HG03196 (cell line): Measurements from ENCODE around the gene PROCA1.
"Not testable (repeated sequence)": the region's sequence is repeated elsewhere in the genome, so short reads cannot be mapped to it uniquely, and the experiment has no call there.

Source experiments
- ATAC-seq: cut with Tn5 transposase; IDR thresholded peaks from one replicate; pipeline ENCODE4 v1.9.1; 2021; ENCODE audit not compliant: unreplicated experiment

Gene PROCA1

DNA sequence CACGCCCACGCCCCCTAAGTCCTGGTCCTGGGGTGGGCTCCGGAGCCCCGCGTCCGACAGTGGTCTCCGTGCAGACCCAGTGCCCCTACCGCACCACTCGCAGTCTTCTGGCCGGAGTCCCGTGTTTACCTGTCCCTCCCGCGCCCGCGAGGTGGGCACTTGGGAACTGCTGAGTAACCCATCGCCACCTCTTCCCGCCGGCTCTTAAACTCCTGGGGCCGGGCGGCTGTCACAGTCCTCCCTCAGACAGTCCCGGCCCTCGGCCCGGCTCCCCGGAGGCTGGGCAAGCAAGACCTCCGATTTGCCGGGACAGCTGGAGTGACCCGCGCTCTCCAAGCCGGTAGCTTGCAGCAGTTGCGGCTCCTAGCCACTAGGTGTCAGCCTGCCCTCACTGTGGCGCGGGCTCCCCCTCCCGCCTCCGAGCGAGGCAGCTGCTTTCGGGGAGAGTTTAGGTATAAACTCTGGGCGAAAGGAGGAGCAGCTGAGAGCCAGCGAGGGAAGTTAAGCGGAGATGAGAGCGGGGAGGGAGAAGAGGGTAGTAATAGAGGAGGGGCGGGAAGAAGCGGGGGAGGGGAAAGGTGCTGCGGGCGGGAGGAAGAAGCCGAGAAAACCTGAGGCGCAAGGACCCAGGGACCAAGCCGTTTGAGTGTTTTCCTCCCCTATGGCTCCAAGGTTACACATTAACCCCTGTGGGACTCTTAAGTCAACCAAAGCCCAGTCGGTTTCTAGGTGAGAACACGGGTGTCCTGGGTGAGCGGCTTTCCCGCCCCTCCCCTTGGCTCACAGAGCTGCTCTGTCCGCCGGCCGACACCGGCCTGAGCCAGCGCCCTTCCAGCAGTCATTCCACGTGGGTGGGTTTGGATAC, 15.2 kb upstream of the PROCA1 start:
- peak; percentile 36 for ATAC-seq

DNA sequence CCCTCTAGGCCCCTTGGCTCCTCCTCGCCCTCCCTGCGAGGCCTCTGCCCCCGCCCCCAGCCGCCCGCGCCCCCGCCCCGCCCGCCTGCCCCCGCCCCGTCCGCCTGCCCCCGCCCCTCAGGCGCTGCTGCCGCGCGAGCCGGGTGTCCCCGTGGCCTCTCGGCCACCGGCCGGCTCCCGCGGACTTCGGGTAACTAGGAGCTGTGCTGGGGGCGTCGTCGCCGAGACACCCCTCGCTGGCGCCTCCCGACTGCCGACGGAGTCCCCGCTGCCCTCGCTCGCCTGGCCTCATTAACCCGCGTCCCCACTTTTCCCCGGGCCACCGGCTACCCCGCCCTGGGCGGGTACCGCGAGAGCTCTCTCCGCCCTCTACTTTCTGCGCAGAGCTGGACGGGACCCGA, 14.5 kb upstream of the PROCA1 start, which contains the start of gene TLCD1:
TLCD1 (minus strand) TSS at position 8 of the 401 bp plus-strand sequence. CDS start 136 bp downstream, outside the sequence.
- no peak for ATAC-seq

DNA sequence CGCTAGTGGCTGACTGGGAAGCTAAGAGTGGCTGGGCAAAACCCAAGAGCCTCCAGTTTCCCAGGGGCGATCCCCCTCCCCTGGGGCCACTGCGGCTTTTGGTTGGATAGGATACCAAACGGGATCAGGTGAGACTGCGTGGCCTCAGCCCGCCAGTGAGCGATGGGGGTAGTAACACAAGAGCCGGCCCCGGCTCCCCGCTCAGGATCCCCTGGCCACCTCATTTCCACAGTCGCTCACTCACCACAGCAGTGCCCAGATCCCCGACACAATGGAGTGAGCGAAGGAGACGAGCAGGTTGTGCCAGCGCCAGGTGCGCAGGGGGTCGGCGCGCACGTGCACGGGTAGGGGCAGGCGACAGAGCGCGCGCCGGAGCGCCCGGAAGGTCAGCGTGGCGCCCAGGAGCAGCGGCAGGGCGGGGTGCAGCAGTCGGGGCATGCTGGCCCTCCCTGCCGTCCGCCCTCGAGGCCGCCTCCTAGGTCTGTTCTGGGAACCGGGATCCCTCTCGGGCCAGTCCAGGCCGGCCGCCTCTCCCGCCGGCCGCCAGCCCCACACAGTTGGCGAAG, 14.1 kb upstream of the PROCA1 start:
- ATAC-seq: no peak

DNA sequence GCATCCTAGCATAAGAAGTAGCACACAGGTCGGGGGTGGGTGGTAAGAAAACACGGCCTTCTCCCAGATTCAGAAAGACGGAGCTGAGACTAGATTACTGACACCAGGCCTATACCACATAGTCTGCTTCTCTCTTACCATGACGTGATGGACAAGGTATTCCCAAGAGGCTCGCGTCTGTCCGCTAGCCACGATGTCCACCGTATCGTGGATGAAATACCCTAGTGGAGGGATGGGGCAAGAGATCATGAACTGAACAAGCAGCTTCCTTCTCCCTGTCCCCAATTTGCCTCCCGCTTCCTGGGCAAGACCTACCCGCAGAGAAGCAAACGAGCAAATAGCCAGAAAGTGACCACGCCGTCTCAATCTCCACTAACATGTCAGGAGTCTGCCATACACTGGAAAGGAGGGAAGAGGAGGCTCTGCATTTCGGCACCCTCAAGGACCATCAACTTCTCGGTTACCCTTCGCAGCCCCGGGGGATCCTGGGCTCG, 13.5 kb upstream of the PROCA1 start:
- ATAC-seq: no peak

DNA sequence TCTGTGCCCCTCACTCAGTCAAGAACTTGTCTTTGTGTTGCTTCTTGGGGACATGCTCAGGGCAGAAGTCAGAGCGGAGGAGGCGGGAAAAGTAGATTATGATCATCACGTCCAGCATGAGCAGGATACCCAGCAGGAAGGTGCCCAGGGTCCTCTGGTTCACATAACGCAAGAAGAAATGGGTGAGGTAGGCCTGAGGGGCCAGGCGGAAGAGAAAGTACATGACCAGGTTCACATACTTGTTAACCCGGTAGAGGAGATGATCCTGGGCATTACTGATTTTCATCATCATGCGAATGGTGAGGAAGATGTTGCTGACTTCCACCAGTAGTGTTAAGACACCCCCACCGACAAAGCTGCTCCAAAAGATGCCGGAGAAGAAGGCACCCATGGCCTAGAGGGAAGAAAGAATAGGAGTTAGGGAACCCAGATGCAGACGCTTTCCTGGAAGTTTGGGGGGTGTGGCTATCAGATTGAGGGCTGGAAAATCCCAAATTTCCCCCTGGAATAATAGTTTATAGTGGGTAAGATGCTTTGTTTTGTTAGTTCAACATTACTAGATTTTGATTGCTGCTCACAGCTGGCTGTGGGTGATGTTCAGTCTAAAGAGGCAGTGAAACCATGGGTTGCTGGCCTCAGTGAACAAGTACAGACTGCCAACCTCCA, 12.9 kb upstream of the PROCA1 start:
- ATAC-seq: no peak

DNA sequence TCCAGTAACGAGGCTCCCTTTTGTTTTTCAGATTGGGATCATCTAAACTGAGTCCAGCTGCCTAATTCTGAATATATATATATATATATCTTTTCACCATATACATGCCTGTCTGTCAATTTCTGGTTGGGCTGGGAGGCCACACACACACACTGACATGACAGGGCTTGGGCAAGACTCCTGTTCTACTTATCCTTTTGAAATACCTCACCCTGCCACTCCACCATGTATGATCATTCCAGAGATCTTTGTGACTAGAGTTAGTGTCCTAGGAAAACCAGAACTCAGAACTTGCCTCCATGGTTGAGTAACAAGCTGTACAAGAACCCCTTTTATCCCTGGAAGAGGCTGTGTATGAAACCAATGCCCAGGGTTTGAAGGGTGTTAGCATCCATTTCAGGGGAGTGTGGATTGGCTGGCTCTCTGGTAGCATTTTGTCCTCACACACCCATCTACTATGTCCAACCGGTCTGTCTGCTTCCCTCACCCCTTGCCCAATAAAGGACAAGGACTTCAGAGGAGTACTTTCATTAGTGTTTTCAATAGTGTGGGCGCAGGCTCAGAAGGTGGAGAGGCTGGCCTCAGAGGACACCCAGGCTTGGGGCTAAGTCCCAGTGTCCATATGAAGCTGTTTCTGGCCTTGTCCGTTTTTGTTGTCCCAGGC, 12.3 kb upstream of the PROCA1 start:
- not testable (repeated sequence) for ATAC-seq

DNA sequence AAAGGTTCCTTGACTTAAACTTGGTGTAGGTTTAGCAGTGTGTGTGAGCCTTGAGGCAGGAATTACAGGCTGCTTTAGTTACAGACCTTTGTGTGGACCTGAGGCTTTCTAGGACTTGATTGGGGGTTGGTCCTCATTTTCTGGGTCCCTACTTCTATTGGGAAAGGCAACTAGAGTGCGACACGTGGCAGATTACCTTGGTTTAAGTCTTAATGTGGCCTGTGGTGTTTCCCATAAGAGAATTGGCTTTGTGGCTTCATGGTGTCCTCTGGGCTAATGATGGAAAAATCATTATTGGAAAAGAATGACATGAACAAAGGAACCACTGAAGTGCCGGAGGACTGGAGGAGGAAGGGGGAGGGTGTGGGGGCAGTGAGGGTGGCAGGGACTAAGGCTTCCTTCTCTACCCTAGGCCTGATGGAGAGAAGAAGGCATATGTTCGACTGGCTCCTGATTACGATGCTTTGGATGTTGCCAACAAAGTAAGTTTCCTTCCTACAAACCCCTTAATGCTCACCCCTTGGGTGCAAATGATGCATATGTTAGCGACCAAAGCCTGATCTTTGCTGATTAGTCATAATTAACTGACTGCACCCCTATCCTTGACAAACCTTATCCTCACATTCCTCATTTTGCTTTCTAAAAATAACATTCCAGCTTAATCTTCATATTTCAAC, 11.6 kb upstream of the PROCA1 start:
- ATAC-seq: no peak

DNA sequence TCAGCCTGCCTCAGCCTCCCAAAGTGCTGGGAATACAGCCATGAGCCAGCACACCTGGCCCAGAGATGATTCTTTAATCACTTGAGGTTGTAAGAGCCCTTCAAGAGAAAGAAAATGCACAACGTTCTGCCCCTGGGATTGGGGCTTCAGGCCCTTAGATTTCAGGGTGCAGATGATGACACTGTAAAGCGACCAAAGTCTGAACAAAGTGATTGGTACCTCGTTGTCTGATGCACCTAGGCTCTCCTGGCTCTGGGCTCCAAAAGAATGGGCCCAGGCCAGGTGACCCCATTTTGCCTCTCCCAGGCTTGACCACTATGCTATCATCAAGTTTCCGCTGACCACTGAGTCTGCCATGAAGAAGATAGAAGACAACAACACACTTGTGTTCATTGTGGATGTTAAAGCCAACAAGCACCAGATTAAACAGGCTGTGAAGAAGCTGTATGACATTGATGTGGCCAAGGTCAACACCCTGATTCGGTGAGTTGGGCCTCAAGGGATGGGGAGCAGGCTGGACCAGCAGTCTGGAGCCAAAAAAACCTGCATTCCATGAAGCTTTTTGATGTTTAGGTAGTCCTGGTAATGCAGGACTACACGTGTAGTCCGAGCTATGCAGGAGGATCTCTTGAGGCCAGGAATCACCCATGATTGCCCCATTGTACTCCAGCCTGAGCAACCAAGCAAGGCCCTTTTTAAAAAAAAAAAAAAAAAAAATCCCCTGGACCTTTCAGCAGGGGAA, 10.9 kb upstream of the PROCA1 start:
- no peak for ATAC-seq

DNA sequence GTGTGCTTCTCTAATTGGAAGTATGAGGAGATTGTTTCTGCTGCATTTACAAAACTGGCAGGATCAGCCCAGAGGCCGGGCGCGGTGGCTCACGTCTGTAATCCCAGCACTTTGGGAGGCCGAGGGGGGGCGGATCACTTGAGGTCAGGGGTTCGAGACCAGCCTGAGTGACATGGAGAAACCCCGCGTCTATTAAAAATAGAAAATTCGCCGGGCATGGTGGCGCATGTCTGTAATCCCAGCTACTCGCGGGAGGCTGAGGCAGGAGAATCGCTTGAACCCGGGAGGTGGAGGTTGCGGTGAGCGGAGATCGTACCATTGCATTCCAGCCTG, 9.3 kb upstream of the PROCA1 start:
- not testable (repeated sequence) for ATAC-seq

DNA sequence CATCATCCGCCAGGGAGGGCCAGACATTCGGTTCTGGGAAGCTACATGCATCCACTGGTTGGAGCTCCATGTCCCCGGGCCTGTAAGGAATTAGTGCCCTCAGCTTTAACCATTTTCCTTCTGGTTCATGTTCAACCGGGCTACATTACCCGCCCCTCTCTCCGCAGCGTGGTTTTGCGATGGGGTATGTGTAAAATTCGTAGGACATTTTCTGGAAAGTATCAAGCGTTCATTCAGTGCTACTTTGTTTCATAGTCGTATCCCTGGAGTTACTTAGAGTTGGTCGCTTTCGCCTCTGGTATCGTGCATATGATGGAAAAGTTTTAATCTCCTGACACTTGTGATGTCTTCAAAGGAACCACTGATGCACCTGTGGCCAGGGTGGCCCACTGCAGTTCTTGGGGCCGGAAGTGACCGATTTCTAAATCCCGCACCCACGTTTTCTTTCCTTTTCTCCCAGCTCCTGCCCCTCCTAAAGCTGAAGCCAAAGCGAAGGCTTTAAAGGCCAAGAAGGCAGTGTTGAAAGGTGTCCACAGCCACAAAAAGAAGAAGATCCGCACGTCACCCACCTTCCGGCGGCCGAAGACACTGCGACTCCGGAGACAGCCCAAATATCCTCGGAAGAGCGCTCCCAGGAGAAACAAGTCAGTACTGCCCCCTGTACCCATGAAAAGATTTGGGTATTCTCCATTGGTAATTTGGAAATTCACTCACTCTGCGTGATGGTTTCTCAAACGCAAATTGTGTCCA, 8.7 kb upstream of the PROCA1 start:
- no peak for ATAC-seq

DNA sequence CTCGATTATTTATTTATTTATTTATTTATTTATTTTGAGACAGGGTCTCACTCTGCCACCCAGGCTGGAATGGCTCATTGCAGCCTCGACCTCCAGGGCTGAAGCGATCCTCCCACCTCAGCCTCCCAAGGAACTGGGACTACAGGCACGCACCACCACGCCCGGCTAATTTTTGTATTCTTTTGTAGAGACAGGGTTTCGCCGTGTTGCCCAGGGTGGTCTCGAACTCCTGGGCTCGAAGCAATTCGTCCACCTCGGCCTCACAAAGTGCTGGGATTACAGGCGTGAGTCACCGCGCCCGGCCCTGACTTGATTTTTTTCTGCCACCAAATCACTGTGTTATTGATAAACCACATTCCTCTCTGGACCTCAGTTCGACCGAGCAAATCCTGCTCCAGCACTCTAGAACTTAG, 7.3 kb upstream of the PROCA1 start:
- ATAC-seq: peak; percentile 2

DNA sequence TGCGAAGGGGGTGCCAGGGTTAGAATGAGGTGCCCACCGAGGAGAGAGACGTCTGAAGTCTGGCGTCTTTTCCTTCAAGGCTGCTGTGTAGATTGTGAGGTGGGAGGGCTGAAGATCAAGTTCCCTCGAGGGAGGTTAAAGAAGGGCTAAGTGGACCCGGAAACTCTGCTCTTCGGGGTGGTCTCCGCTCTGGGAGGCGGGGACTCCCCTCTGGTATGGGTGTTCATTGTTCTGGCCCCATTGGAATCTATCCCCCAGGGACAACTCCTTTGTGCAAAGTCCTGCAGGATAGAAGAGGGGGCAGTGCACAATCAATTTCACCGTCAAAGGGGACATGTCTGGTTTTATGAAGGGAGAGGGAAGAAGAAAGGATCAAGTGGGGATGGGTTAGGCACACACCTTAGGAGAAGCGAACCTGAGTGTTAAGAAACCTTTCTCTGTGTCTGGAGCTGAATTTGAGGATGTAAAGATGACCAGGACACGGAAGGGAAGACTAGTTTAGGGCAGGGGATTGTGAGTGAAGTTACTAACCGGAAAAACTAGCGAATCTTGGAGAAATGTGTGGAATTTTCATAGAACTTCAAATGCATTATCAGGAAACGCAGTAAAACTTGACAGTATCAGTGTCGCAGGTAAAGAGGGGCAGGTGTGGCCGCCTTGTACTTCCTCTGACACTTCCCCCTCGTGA, 6.8 kb upstream of the PROCA1 start:
- no peak for ATAC-seq

DNA sequence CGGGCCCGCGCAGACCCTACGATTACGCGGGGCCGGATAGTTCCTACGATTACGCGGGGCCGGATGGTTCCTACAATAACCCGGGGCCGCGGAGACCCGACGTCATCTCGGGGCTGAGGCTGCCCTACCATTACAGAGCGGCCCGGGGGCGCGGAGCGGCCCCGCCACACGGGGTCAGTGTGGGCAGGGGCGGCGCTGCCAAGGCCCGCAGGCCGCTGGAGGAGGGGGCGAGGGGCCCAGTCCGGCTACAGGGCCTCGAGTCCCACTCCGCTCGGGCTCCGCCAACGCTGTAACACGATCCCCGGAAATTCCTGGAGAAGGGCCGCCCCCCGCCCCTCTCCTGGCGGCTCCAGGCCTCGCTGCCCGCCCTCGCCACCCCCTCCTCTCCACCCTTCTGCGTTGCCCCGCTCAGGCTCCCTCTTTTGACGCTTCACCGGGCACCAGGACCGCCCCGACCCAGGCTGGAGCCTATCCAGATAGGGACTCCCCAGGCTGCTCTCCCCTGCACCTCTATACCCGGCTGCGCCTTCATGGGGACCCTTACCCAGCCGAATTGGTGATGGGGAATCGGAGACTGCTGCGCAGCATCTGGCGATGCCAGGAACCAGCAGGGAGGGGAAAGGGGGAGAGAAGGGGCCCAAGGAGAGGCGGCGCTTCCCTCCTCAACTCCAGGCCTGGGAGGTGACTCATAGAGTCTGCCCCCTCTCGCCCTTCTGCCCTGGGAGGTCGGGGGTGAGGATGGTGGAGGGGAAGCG, 6.1 kb upstream of the PROCA1 start, which contains the start of gene RAB34:
RAB34 (minus strand) TSS at position 291 of the 755 bp plus-strand sequence. CDS start 602 bp downstream, outside the sequence.
- ATAC-seq: no peak

DNA sequence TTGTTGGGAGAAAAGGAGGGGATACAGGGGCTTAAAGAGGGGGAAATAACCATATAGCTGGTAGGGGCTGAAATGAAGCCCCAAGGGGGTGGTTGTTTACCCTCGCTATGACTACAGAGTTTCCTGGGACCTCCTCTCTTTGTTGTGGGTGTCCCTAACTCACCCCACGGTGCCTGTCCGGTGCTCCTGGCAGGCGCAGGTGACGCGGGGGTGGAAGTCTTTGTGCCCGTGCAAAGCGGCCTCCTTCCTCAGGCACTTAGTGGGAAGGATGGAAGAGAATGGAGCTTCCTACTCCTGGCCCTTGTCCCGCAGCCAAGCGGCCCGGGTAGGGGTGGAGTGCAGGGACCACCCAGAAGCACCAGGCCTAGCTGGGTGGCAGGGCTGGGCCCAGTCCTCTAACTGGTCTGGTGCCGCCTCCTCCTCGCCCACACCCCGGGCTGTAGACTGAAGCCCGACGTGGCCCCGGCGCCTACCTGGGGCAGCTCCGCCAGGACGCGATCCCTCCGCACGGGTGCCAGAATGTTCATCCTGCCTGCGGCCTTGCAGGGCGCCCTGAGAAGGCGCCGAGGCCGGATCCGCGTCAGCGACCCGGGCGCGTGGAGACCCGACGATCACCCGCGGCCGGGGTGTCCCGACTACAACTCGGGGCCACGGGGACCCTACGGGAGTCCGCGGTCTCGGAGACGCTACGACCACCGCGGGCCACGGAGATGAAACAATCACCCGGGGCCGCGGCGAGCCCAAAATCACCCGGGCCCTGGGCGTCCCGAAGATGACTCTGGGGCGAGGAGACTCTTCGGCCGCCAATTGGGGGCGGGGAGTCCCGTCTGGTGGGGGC, 5.3 kb upstream of the PROCA1 start:
- no peak for ATAC-seq

DNA sequence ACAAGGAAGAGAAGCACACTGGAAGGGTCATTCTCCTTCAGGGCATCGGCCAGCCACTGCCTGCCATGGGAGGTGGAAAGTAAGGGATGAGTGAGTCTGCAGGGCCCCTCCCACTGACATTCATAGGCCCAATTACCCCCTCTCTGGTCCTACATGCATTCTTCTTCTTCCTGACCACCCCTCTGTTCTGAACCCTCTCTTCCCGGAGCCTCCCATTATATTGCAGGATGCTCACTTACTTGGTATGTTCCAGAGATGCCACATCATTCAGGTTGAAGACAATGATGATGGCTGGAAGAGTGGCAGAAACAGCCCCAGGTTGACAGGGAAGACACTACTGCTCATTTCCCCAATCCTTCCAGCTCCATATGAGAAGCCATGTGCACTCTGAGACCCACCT, 3.5 kb upstream of the PROCA1 start:
- ATAC-seq: no peak

DNA sequence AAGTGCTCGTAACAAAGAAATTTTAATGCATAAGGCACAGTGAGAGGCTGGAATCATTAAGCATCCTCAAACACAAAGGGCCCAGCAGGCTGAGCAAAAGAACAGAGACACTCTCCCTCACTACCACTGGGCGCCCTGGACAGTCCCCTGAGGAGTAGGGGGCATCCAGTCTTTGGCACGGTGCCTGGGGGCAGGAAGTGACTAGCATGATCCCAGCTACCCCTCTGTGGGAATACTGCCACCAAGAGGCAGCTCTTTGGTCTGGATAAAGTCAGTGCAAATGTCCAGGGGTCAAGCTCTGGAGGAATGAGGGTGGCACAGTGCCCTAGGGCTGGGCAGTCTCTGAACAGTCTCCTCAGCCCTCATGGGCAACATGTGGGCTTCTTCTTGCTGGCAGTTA, 2.6 kb upstream of the PROCA1 start:
- no peak for ATAC-seq
